Pons (tissue), 1 donor: ENCODE data around the gene CD151.

Experiments used
- DNase-seq: peaks from one replicate; pipeline ENCODE4 v3.0.0-alpha.2; 2016; ENCODE audit warnings: low spot score

CD151 gene

DNA sequence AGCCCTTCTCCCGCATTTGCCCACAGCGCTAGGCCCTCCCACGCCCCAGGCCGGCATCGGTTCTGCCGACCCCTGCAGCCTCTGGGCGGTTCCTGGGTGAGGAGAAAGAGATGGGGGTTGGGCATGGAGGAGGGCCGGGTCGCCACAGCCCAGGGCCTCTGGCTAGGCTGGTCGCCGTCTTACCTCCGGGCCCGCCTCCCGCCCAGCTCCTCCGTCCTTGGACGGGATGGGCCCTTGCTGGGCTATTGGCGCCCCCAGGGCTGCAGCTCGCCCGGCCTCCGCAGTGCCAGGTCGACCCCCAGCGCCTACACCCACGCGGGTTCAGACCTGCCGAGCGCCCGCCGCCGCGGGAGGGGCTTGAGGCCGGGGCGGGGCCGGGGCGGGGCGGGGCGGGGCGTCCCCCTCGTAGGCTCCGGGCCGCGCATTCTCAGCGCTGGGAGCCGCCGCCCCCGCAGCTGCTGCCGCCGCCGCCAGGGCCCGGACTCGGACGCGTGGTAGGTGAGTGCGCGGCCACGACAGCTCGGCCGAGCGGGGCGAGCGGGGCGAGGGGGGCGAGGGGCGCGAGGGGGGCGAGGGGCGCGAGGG is at the start of gene CD151:
CD151 (plus strand) TSS at position 424 of the 585 bp plus-strand sequence. CDS start 3,118 bp downstream, outside the sequence.
- DNase-seq = no peak

DNA sequence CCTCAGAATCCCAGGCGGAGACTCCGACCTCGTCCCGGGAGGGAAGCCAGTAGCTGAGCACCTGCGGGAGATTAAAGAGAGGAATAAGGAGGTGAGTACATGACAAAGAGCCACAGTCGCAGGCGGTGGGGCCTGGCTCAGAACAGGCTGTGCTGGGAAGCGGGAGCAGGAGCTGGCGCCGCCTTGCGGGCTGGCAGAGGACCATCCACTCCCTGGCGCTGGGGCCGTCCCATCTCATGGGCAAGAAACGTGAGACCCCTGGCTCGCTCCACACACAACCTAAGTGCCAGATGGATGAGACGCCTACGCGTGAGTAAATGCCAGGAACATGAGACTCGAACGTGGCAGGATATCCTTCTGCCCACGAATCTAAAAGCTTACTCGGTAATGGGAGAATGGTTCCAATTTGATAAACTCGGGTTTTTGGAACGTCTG is 49.2 kb upstream of the CD151 start:
- peak; percentile 62 for DNase-seq

GRCh38 chr11:786235-787083 is 46.3 kb upstream of the CD151 start:
- DNase-seq = no peak

- no peak for DNase-seq
Measured at GRCh38 chr11:787084-787675, 45.6 kb upstream of the CD151 start.

DNA sequence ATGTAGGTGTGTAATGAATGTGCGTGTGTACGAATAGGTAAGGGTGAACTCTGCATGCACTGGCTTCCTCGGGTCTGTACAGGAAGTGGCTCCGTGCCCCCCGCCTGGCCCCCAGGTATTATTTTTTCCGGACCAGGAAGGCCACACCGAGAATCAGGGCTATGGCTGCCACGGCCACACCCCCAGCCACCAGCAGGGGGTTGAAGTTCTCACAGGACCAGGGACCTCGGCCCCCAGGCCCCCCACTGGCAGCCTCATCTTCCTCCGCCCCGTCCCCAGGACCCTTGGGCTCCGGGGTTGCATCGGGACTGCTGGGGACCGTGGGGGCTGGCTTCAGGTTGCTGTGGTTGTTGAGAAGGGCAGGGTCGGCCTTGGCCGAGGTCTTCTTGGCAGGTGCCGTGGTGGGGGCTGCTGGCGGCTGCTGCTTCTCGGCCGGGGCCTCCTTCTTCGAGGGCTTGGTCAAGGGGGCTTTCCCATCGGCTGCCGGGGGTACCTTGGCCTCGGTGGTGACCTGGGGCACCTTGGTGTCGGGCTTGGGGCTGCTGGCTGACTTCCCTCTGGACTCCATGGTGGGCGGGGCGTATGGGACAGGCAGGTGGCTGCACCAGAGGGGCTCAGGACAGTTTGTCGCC is 44.6 kb upstream of the CD151 start:
- DNase-seq = no peak

DNA sequence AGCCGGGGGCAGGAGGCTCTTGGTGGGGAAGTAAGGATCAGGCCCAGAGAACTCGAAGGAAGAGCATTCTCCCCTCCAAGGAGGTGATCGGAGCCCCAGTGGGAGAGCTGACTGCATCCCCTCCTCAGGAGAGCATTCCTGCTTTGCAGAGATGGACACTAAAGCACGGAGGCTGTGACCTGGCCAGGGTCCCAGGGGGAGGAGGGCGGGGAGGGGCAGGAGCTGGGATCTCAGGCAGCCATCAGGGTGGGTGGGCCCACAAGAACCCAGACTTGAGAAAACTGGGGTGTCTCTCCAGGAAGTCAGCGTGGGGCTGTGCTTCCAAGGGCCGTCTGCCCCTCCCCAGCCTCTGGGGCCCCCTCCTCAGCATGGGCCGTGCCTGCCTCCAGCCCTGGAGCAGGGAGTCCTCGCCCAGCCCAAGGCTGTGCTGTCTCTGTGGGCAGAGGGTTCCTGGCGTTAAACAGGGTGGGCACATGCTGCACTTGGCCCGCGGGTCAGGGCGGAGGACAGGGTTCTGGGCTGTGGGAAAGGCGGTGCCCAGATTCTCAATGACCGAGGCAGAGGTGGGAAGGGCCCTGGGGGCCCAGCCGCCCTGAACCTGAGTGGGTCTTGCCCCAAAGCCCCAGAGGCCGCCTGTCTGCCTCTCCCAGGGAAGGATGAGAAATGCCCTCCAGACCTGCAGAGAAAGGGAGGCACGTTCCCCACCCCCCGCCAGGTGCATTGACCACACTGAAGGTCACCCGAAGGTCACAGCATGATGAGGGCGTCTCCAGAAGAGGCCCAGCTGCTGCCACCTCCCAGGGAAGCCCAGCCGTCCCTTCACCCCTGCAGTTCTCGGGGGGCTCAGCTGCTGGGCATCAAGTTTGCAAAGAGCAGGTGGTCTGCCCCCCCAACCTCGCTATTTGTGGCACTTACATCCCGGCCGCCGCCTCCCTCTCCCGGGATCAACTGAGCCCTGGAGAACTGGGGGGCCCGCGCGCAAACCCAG is 43.5 kb upstream of the CD151 start:
- no peak for DNase-seq

GRCh38 chr11:789943-790342 is 42.8 kb upstream of the CD151 start, which contains the start of gene CEND1:
Gene CEND1, minus strand, starts transcription at chr11:790090. Its CDS starts 1,514 bp downstream, at chr11:788576.
- peak; percentile 48 for DNase-seq

DNA sequence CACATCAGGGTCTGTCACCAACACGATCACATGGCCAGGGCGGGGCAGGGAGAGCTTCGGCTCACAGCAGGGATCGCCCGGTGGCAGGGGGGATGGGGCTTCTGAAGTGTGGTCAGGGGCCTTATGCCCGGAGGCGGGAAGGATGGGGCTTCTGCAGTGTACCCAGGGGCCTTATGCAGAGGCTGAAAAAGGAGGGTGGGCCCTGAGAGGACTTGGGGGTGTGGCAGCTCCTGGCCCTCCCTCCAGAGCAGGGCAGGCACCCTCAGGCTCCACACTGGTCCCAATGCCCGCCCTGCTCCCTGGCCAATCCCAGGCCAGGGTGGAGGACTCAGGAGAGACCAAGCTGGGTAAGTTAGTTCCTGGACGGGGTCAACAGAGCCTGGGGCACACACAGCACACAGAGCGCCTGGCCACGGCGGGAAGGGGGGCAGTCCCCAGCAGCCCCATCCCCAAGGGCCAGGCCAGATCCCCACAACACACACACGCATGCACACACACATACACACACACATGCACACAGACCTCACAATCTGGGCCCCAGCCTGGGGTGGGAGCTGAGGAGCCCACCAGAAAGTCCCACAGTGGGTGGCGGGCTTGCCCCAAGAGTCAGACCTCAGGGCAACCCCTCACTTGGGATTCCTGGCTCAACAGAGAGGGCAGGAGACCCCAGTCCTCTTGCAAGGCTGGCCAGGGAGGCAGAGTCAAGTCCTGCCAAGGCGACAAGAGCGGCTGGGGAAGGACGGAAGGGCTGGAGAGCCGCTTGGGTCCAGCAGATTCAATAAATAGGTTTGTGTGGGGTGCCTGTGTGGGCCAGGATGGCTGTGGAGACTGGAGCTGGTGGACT is 41.8 kb upstream of the CD151 start:
- DNase-seq = no peak

- DNase-seq = no peak
Measured at GRCh38 chr11:791658-792534, 40.9 kb upstream of the CD151 start.

DNA sequence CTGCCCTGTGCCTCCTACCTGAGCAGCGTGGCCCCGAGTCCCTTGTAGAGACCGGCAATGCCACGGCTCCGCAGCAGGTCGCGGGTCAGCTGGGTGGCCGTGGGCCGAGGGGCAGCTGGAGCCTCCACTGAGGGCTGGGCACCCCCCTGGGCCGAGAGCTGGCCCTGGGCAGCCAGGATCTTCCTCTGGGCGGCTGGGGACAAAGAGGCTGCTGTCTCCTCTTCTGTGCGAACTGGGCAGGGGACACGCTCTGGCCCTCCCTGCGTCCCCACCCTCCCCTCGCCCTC is 40.3 kb upstream of the CD151 start:
- no peak for DNase-seq

DNA sequence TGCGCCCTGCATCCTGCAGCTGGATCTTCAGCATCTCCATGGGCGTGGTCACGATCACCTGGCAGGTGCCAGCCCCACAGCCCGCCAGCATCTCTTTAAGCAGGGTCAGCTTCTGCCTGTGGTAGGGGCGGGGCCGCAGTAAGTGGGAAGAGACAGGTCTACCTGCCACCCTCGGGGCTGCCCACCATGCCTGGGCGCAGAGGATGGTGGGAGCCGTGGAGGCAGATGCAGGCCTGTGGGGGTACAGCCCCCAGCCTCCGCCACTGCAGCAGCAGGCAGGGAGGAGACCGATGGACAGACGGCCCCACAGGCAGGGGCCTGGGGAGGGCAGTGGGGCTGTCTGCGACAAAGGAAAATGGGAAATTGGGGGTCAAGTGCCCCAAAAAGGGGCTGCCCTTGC is 39.9 kb upstream of the CD151 start:
- no peak for DNase-seq

- DNase-seq = no peak
Measured at GRCh38 chr11:793556-793955, 39.2 kb upstream of the CD151 start.

- no peak for DNase-seq
Measured at GRCh38 chr11:794013-794765, 38.6 kb upstream of the CD151 start.

DNA sequence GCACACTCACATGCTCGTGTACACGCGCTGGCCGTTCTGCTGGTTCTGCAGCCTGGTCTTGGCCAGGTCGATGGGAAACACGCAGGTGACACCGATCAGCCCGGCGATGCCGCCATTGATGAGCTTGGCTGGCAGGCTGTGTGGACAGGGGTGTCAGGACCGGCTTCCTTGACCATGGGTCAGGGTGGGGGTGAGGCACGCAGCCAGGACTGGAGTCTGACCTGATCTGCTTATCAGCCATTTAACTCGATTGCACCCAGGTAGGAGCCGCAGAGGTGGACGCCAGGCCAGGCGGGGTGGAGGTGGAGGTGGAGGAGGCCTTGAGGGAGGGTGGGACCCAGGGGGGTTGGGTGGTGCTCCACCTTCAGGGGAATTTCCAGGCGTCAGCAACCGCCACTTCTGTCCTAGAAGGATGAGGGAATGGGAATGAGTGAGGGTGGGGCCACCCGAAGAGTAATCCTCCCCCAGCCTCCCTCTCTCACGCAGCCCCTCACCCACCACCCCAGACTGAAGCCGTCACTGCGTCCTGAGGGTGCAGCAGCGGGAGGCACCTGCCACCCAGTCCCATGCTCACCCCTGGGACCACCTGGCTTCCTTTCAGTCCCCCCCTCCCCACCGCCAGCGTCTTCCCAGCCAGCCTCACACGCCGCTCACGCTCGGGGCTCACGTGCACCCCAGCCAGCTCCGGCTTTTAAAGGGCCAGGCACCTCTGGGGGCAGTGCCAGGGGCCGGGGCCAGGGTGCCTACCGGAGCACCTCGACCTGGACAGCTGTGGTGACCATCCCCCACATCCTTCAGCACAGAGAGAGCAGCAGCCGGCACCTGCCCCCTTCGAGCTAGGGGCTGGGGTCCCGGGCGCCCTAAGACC is 37.8 kb upstream of the CD151 start:
- DNase-seq = no peak

DNA sequence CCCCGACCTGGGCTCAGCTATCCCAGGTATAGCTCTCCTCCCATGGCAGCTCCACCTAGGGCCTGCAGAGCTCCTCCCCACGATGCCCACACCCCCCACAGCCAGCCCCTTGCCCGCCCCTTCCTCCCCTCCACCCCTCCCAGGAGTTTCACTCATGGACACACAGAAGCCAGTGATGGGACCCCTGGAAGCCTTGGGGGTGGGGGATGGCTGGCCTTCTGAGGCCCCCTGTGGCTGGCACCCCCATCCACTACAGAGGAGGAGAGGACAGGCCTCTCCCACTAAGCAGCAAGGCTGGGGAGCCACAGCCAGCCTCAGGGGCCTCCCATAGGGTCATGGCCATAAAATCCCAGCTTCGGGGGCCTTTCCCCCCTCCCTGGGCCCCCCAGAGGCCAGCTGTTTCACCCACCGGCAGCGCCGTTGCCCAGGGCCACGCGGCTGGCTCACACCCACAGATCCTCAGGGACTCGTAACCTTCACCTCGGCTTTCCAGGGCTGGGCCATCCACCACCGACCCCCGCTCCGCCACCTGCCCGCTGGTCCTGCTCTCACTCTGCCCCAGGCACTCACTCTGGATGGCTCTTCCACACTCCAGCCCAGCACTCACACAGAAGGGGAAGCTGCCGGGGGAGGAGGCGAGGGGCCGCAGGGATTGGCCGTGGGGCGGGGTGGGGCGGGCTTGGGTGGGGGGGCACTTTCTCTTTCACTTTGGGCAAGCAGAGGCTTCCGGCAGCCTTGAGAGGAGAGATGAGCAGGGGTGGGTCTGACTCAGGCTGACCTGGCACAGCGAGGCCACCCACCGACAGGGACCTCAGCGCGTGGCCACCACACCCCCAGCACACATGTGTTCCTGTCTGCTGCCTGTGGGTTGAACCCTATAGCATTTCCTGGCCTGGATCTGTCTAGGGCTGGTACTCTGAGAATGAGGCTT is 36.9 kb upstream of the CD151 start:
- no peak for DNase-seq

GRCh38 chr11:796565-797295 is 36.0 kb upstream of the CD151 start:
- DNase-seq = no peak
